Left cardiac atrium (tissue), 4 donors: ENCODE measurements around the gene MTHFD2L. TPM values are rescaled to one million over a fixed set of nuclear protein-coding genes. Genes with fewer than 3 reads are reported as not detected.

Source experiments
- ATAC-seq, 2 donors: fragments of 200-7000 bp; cut with Tn5 transposase; one replicate each; pipeline ENCODE4 v1.9.1; 2020; ENCODE audit warnings: mild to moderate bottlenecking in 2 of 2, moderate library complexity in 2 of 2
- DNase-seq: peaks from one replicate; pipeline ENCODE4 v3.0.0-alpha.2; 2020
- intact Hi-C, 2 donors: fragments of 100-400 bp; cut with DNase I; formaldehyde crosslinking; loops; one replicate each; pipeline versions ENCODE4 v1.14.1 to v1.15.1; 2022 to 2023
- total RNA-seq, 2 donors: library from RNA; stranded (reverse); fragmentation: NEBNext Ultra II Directional; extraction: Animal tissue kit (Norgen Biotek cat#: 25700); gene quantifications; one replicate each; pipeline ENCODE4 v1.2.1, GENCODE V29; 2021
- donor health status: DM: no; HTN: yes; CAD: no.
- donor health status: DM: no; HTN: yes; CAD: no; lungs with severe emphysema.
- donor health status: DM: yes; HTN: yes; CAD: no.
- donor health status: Dilated cardiomyopathy.

MTHFD2L gene
- total RNA-seq, 2 donors from 2014 or later, result 9.2 to 11.7 TPM

GRCh38 chr4:74219240-74219639 lies 61.3 kb downstream of the MTHFD2L start:
- intact Hi-C loops, result no loop called here

GRCh38 chr4:74223098-74223497 lies 65.2 kb downstream of the MTHFD2L start:
- intact Hi-C loops, result no loop called here
- DNase-seq (no peak), ATAC-seq (no peak)

More at GRCh38 chr4:74219240-74219639, 61.3 kb downstream of the MTHFD2L start:
- DNase-seq (no peak), ATAC-seq (no peak)

DNA sequence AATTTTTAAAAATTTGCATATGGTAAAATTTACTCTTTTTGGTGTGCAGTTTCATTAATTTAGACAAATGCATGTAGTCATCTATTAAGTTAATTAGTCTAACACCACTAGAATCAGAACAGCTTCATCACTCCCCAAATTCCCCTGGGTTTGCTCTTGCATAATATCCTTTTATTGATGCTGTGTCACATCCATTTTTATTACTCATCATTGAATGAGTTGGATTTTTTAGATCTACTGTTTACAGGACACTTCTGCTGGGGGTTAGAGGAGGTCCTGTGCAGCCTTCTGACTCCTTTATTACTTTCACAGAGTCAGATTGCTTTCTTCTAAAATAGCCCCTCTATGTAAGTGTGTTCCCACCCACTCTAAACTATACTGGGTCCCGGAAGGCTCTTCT lies 65.9 kb downstream of the MTHFD2L start:
- ATAC-seq (no peak), DNase-seq (no peak)
- intact Hi-C loops, result no loop called here

GRCh38 chr4:74228691-74229640 lies 71.0 kb downstream of the MTHFD2L start:
- DNase-seq (peak; percentile 74), ATAC-seq (peak; percentile 59 to 80)
- intact Hi-C loops, result loop anchor here (5.0 kb wide), 2 partner anchors 78 to 83 kb away; partner anchors contain the start of gene EPGN (in 1 of the 2)

DNA sequence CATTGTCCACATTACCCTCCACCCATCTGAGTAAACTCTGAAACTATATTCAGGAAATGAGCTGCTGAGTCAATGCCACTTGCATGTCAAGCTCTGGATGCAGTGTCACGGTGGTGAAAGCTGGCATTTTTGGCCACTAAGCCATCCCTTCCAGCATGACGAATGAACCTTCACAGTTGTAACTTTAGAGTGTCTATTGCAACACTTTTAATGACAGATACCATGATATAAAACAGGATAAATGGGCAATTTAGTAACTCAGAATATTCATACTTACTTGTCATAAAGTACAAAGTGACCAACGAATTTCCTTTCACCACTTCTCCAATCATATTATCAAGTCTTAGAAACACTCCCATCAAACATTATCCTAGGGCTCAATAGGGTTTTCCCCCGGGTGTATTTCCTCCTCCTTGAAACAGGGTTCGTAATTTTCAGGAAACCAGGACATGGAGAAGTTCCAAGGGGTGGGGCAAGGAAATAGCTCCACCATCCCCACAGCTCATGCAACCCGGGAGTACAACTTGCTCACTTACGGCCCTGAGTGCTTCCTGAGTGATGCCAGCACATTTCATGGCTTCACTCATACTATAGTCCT lies 73.1 kb downstream of the MTHFD2L start:
- DNase-seq (peak; percentile 45), ATAC-seq (peak; percentile 19 to 83)
- intact Hi-C loops, result no loop called here

GRCh38 chr4:74235135-74235534 lies 77.2 kb downstream of the MTHFD2L start:
- ATAC-seq (no peak), DNase-seq (no peak)
- intact Hi-C loops, result no loop called here

GRCh38 chr4:74237425-74237966 lies 79.6 kb downstream of the MTHFD2L start:
- no peak for ATAC-seq
- intact Hi-C loops, result no loop called here
- no peak for DNase-seq

- ATAC-seq, result no peak
- intact Hi-C loops, result no loop called here
- no peak for DNase-seq
These were observed 86.1 kb downstream of the MTHFD2L start for GRCh38 chr4:74244049-74244448.

- intact Hi-C loops, result no loop called here
- no peak for DNase-seq
These were observed 95.0 kb downstream of the MTHFD2L start for GRCh38 chr4:74252933-74253332.

GRCh38 chr4:74254386-74254785 lies 96.5 kb downstream of the MTHFD2L start:
- intact Hi-C loops, result no loop called here
- ATAC-seq (no peak), DNase-seq (no peak)

More at GRCh38 chr4:74252933-74253332, 95.0 kb downstream of the MTHFD2L start:
- no peak for ATAC-seq

- DNase-seq (no peak), ATAC-seq (no peak)
- intact Hi-C loops, result no loop called here
These were observed 97.2 kb downstream of the MTHFD2L start for GRCh38 chr4:74255096-74255495.

DNA sequence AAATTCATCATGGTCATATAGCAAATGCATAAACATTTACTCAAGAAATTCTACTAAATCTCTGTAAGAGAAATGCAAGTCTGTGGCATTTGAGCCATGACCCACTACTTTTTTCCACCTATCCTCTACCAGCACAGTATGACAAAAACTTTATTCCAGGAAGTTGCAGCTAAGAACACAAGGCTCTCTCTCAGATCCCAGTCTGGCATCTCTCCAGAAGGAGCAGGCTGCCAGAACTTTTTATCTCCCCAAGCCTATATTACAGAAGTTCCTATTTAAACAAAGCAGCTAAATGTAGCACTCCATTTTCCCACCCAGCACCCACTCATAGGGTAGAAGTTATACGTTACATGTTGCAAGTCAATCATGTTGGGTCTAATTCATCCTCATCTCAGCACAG lies 101.0 kb downstream of the MTHFD2L start:
- intact Hi-C loops, result no loop called here
- ATAC-seq, result peak in 1 of 2 donors; percentile 57
- peak; percentile 34 for DNase-seq

DNA sequence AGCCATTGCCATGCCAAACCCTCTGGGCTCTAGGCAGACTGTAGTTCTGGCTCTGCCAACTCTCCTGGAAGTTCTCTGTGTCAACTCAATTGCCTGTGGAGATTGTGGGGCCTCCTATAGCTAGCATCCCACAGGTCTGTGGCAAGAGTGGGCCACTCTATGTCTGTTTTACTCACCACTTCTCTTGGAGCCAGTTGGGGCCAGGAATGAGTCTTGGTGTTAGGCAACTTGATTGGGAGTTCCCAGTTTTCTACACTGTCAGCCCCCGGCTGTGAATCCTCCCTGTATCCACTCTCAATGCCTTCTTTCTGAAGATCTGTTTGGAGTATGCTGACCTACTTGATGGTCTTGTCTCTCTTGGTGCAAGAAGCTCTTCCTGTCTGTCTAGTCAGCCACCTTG lies 102.1 kb downstream of the MTHFD2L start:
- no peak for DNase-seq
- intact Hi-C loops, result no loop called here
- no peak for ATAC-seq

DNA sequence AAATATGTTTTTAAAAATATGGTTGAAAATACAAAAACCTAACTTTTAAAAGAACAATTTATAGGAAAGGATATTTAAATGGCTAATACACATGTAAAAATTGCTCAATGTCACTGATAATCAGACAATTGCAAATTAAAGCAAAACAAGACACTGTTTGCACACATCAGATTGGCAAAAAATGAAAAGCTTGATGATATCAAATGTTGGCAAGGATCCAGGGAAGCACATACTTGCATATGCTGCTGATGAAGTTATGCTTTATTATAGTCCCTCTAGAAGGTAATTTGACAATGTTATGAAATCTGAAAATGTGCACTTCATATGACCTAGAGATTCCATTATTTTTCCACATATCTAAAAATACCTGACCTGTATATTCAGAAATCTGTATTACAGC lies 104.6 kb downstream of the MTHFD2L start:
- intact Hi-C loops, result no loop called here
- ATAC-seq, result no peak

GRCh38 chr4:74263551-74263950 lies 105.6 kb downstream of the MTHFD2L start:
- intact Hi-C loops, result no loop called here
- ATAC-seq (no peak), DNase-seq (no peak)

More for the DNA sequence above, 104.6 kb downstream of the MTHFD2L start:
- DNase-seq, result no peak

- ATAC-seq, result no peak
- intact Hi-C loops, result no loop called here
- no peak for DNase-seq
These were observed 108.2 kb downstream of the MTHFD2L start for GRCh38 chr4:74266081-74266480.

DNA sequence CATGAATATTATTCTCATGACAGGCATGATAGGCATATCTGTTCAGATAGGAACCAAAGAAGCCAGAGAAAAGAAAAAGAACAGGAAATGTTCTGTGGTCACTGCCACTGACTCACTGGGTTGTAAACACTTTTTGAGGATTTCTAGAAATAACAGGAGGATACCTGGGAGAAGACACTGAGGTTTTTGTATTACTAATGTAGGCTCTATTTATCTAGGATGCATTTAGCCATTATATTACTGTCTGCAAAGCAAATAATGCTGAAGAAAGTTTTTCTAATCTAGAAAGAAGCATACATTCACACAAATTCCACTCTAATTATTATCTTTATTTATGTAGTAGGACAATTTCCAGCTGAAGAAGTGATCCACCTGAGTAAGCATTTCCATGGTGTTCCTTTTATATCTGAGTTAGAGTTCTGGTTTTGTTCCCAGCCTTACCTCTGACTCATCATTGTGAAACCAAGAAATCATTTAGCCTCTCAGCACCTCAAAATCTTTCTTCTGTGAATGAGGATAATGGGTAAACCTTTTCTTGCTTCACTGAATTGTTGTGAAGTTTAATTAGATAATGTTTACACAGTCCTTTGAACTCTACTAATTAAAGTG lies 110.2 kb downstream of the MTHFD2L start:
- ATAC-seq (peak in 1 of 2 donors; percentile 92), DNase-seq (no peak)
- intact Hi-C loops, result no loop called here

DNA sequence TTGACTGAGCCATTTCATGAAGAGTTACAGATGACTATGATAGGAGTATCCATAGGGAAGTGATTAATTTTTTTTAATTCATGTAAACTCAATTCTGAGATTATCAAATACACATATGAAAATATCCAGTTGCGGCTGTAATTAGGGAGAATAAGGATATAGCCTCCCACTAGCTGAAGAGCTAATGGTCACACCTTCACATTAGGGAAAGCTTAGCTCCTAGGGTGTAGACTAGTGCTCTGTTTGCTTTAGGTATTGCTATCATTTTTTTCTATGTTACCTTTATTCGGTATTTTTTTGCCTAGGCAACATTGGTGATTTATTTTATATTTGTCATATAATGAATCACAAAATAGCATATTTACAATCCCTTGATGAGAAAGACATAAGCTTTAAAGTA lies 110.7 kb downstream of the MTHFD2L start:
- DNase-seq, result no peak
- ATAC-seq, result peak in 1 of 2 donors; percentile 37
- intact Hi-C loops, result no loop called here

DNA sequence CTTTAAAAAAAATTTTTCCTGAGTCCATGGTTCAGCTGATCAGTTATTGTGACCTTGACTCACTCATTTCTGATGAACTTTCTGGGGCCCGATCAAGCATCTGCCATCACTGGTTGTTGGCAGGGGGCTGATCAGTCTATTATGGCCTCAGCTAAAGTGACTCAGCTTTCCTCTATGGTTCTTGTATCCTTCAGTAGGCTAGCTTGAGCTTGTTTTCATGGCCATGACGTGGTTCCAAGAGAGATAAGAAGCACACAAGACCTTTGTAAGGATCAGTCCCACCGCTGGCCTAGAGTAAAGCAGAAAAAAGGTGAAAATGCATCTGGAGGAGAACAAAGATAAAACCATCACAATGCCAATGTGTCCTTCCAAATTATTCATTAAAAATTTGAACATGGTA lies 120.6 kb downstream of the MTHFD2L start:
- DNase-seq, result no peak
- no peak for ATAC-seq
- intact Hi-C loops, result no loop called here

- DNase-seq, result no peak
- no peak for ATAC-seq
- intact Hi-C loops, result no loop called here
These were observed 121.8 kb downstream of the MTHFD2L start for GRCh38 chr4:74279716-74280115.
